HepG2 (cell line): ENCODE measurements around the gene DND1. TPM values are rescaled to one million over a fixed set of nuclear protein-coding genes. Genes with fewer than 3 reads are reported as not detected.

Experiments
- BHLHE40 ChIP-seq: IDR thresholded peaks from 2 replicates; pipeline ENCODE4 v1.6.1; 2011; ENCODE audit warnings: low read length, improper control_type of control experiment
- E2F2 ChIP-seq: sonication (generic); formaldehyde crosslinking; IDR thresholded peaks from 2 replicates; pipeline ENCODE4 v1.4.0; 2020; ENCODE audit warnings: missing genetic modification reagents, borderline replicate concordance
- MTERF4 ChIP-seq: sonication (generic); formaldehyde crosslinking; IDR thresholded peaks from 2 replicates; pipeline ENCODE4 v1.8.0; 2023; ENCODE audit warnings: mild to moderate bottlenecking, missing genetic modification reagents
- NCOA1 ChIP-seq: sonication (generic); formaldehyde crosslinking; IDR thresholded peaks from 2 replicates; pipeline ENCODE4 v1.9.0; 2021; ENCODE audit warnings: missing genetic modification reagents
- NR2F6 ChIP-seq, 2 experiments: IDR thresholded peaks; 2 replicates each; pipeline ENCODE4 v1.6.1; 2016; ENCODE audit warnings: antibody characterized with exemption in 1 of 2, mild to moderate bottlenecking in 1 of 2
- PHB2 ChIP-seq: fragments of 450-650 bp; IDR thresholded peaks from 2 replicates; pipeline ENCODE4 v1.6.1; 2018; ENCODE audit not compliant: partially characterized antibody
- TCF7L2 ChIP-seq: IDR thresholded peaks from 2 replicates; pipeline ENCODE4 v1.6.1; 2011; ENCODE audit warnings: mild to moderate bottlenecking, low read depth, low read length, moderate library complexity
- TIGD3 ChIP-seq: sonication (generic); formaldehyde crosslinking; IDR thresholded peaks from 2 replicates; pipeline ENCODE4 v1.5.1; 2020; ENCODE audit warnings: mild to moderate bottlenecking, missing genetic modification reagents, borderline replicate concordance
- YEATS2 ChIP-seq: sonication (generic); formaldehyde crosslinking; IDR thresholded peaks from 2 replicates; pipeline ENCODE4 v1.4.0; 2020; ENCODE audit warnings: missing genetic modification reagents, borderline replicate concordance
- ZNF276 ChIP-seq: sonication (generic); formaldehyde crosslinking; IDR thresholded peaks from 2 replicates; pipeline ENCODE4 v1.4.0; 2020; ENCODE audit warnings: mild to moderate bottlenecking, low read depth, missing genetic modification reagents
- ZNF333 ChIP-seq: sonication (generic); formaldehyde crosslinking; IDR thresholded peaks from 2 replicates; pipeline ENCODE4 v1.4.0; 2020; ENCODE audit warnings: mild to moderate bottlenecking, missing genetic modification reagents, borderline replicate concordance
- ZNF33B ChIP-seq: sonication (generic); formaldehyde crosslinking; IDR thresholded peaks from 2 replicates; pipeline ENCODE4 v1.5.1; 2020; ENCODE audit warnings: mild to moderate bottlenecking, missing genetic modification reagents
- ZNF512 ChIP-seq: sonication (generic); formaldehyde crosslinking; IDR thresholded peaks from 2 replicates; pipeline ENCODE4 v1.4.0; 2020; ENCODE audit warnings: mild to moderate bottlenecking, missing genetic modification reagents
- ZNF564 ChIP-seq: sonication (generic); formaldehyde crosslinking; IDR thresholded peaks from 2 replicates; pipeline ENCODE4 v1.8.1; 2023; ENCODE audit warnings: mild to moderate bottlenecking, missing genetic modification reagents
- ZNF580 ChIP-seq: IDR thresholded peaks from 2 replicates; pipeline ENCODE4 v1.6.1; 2016; ENCODE audit warnings: low read depth, borderline replicate concordance
- ZNF614 ChIP-seq: IDR thresholded peaks from 2 replicates; pipeline ENCODE4 v1.6.1; 2018; ENCODE audit warnings: missing biosample characterization, missing genetic modification reagents, inconsistent platforms, borderline replicate concordance
- ZNF619 ChIP-seq: sonication (generic); formaldehyde crosslinking; IDR thresholded peaks from 2 replicates; pipeline ENCODE4 v1.4.0; 2020; ENCODE audit warnings: mild to moderate bottlenecking, missing genetic modification reagents
- ZNF709 ChIP-seq: sonication (generic); formaldehyde crosslinking; IDR thresholded peaks from 2 replicates; pipeline ENCODE4 v1.5.0; 2020; ENCODE audit warnings: mild to moderate bottlenecking, missing genetic modification reagents
- ZNF768 ChIP-seq: sonication (generic); formaldehyde crosslinking; IDR thresholded peaks from 2 replicates; pipeline ENCODE4 v1.4.0; 2020; ENCODE audit warnings: missing genetic modification reagents
- polyA plus RNA-seq, 8 experiments: library from polyadenylated mRNA; depleted of rRNA in 3 of 8; stranded (reverse) in 7 of 8; unstranded in 1 of 8; fragments of >200 nt; fragmentation: Illumina TruSeq in 4 of 8; extraction: Trizol in 4 of 8; gene quantifications; 2 replicates each; pipeline versions ENCODE4 v1.2.1 to v1.2.3, GENCODE V29; 2011 to 2016; ENCODE audit warnings: low read depth in 4 of 8, missing spikeins in 1 of 8, mixed read lengths in 1 of 8; ENCODE audit not compliant: insufficient read depth in 1 of 8
- total RNA-seq, 5 experiments: library from RNA; depleted of rRNA; stranded (reverse); fragments of >200 nt; fragmentation: Illumina TruSeq; extraction: Trizol; gene quantifications; 2 replicates each; pipeline ENCODE4 v1.2.3, GENCODE V29; 2016; ENCODE audit warnings: low read depth in 1 of 5

Gene DND1
- total and polyA plus RNA-seq, 2 of the 13 experiments (the other 11 are each of a cell fraction or from before 2014, with no cell fraction given), result 0.48 to 0.55 TPM

GRCh38 chr5:140639148-140639981 lies 34.0 kb downstream of the DND1 start, which contains the start of gene TMCO6 (continued):
- TF ChIP-seq MTERF4 (CRISPR knock-in tag) (no peak; the same call in 1 of the 2 replicates), ZNF619 (CRISPR knock-in tag) (peak; percentile 16; the same call in 1 of the 2 replicates), ZNF276 (CRISPR knock-in tag) (peak; percentile 37; the same call in 1 of the 2 replicates), ZNF768 (CRISPR knock-in tag) (peak; percentile 68; the same call in 1 of the 2 replicates), NCOA1 (CRISPR knock-in tag) (peak; percentile 70; the same call in 1 of the 2 replicates), ZNF709 (CRISPR knock-in tag) (peak; percentile 58; the same call in 1 of the 2 replicates), ZNF564 (CRISPR knock-in tag) (peak; percentile 89), NR2F6 (IDR thresholded peaks at IDR 0.05) (peak; percentile 93), NR2F6 (CRISPR knock-in tag; IDR thresholded peaks at IDR 0.05) (peak; percentile 96), ZNF580 (CRISPR knock-in tag) (no peak; the same call in 1 of the 2 replicates), TIGD3 (CRISPR knock-in tag) (peak; percentile 92; the same call in 1 of the 2 replicates), ZNF33B (CRISPR knock-in tag) (no peak; the same call in 1 of the 2 replicates), BHLHE40 (no peak), E2F2 (CRISPR knock-in tag) (no peak), YEATS2 (CRISPR knock-in tag) (0 out of 2 replicates have a peak, but pooled peaks have one; percentile 54), ZNF333 (CRISPR knock-in tag) (no peak), ZNF512 (CRISPR knock-in tag) (no peak), ZNF614 (peak; percentile 86; the same call in 1 of the 2 replicates), TCF7L2 (no peak), PHB2 (no peak)
